NCI-H460 (cell line): ENCODE measurements around the gene CABLES2. TPM values are rescaled to one million over a fixed set of nuclear protein-coding genes. Genes with fewer than 3 reads are reported as not detected.

Experiments
- DNase-seq: peaks from one replicate; pipeline ENCODE4 v3.0.0-alpha.2; 2016; ENCODE audit warnings: low read depth; ENCODE audit errors: extremely low read depth
- polyA plus RNA-seq: library from polyadenylated mRNA; depleted of rRNA; stranded (reverse); fragments of >200 nt; gene quantifications from 2 replicates; pipeline ENCODE4 v1.2.3, GENCODE V29; 2014; cell fraction: nucleus; rRNA removed
- total RNA-seq: library from RNA; depleted of rRNA; stranded (reverse); fragments of >200 nt; shearing (Covaris generic); gene quantifications from 2 replicates; pipeline ENCODE4 v1.2.3, GENCODE V29; 2014; rRNA removed

The CABLES2 gene
- total RNA-seq, result 2.1 and 3.1 TPM in 2 replicates
- 4.2 and 6.5 TPM in 2 replicates for polyA plus RNA-seq

- DNase-seq, result peak; percentile 93
Observed at GRCh38 chr20:62407221-62407992, at the start of gene CABLES2. Gene CABLES2, minus strand, starts transcription at chr20:62407285. Its CDS starts 9 bp downstream, at chr20:62407276.

- DNase-seq, result no peak
Observed at GRCh38 chr20:62455929-62456328, 48.8 kb upstream of the CABLES2 start.

- DNase-seq, result no peak
Observed at GRCh38 chr20:62454904-62455636, 48.0 kb upstream of the CABLES2 start.

GRCh38 chr20:62453186-62453808, 46.2 kb upstream of the CABLES2 start:
- DNase-seq, result no peak

GRCh38 chr20:62452475-62453095, 45.5 kb upstream of the CABLES2 start:
- no peak for DNase-seq

GRCh38 chr20:62451970-62452369, 44.9 kb upstream of the CABLES2 start:
- no peak for DNase-seq

- no peak for DNase-seq
Observed at GRCh38 chr20:62451156-62451767, 44.2 kb upstream of the CABLES2 start.

GRCh38 chr20:62449951-62450691, 43.0 kb upstream of the CABLES2 start:
- peak; percentile 15 for DNase-seq

GRCh38 chr20:62448788-62449187, 41.7 kb upstream of the CABLES2 start:
- DNase-seq, result no peak

- DNase-seq, result no peak
Observed at GRCh38 chr20:62448038-62448437, 41.0 kb upstream of the CABLES2 start.

GRCh38 chr20:62446888-62447869, 40.1 kb upstream of the CABLES2 start:
- DNase-seq, result no peak

GRCh38 chr20:62446481-62446880, 39.4 kb upstream of the CABLES2 start:
- no peak for DNase-seq

GRCh38 chr20:62445553-62446340, 38.7 kb upstream of the CABLES2 start:
- no peak for DNase-seq

GRCh38 chr20:62444286-62444685, 37.2 kb upstream of the CABLES2 start:
- no peak for DNase-seq

GRCh38 chr20:62441987-62442539, 35.0 kb upstream of the CABLES2 start:
- no peak for DNase-seq

GRCh38 chr20:62439218-62439617, 32.1 kb upstream of the CABLES2 start:
- no peak for DNase-seq

GRCh38 chr20:62437927-62438326, 30.8 kb upstream of the CABLES2 start:
- no peak for DNase-seq
